HUES64 (cell line): Measurements from ENCODE around the gene RRP7A.
"Not testable (repeated sequence)": the region's sequence is repeated elsewhere in the genome, so short reads cannot be mapped to it uniquely, and the experiment has no call there.

ENCODE experiments used
- H3K27ac ChIP-seq: 2 replicates; pipeline ENCODE4 v1.7.0; 2013; ENCODE audit warnings: low read depth, low read length, inconsistent platforms
- H3K27me3 ChIP-seq: 2 replicates; pipeline ENCODE4 v1.6.1; 2013; ENCODE audit warnings: mild to moderate bottlenecking, low read length; ENCODE audit not compliant: insufficient read depth
- H3K36me3 ChIP-seq: 2 replicates; pipeline ENCODE4 v1.6.1; 2013; ENCODE audit warnings: mild to moderate bottlenecking, low read length; ENCODE audit not compliant: insufficient read depth
- H3K4me1 ChIP-seq: 2 replicates; pipeline ENCODE4 v1.6.1; 2013; ENCODE audit warnings: mild to moderate bottlenecking, low read length, moderate library complexity; ENCODE audit not compliant: insufficient read depth
- H3K4me3 ChIP-seq: 2 replicates; pipeline ENCODE4 v1.5.1; 2013; ENCODE audit warnings: mild to moderate bottlenecking, low read length, moderate library complexity
- H3K9ac ChIP-seq: 2 replicates; pipeline ENCODE4 v1.6.1; 2013; ENCODE audit warnings: mild to moderate bottlenecking, low read depth, low read length
- H3K9me3 ChIP-seq: 2 replicates; pipeline ENCODE4 v1.6.1; 2013; ENCODE audit warnings: low read depth, low read length; ENCODE audit not compliant: insufficient read depth
- WGBS: fragments of 150-250, 120-280 bp; methylation state at CpG from one replicate; pipeline ENCODE4 v1.1.7; 2013; ENCODE audit warnings: missing lambda C conversion rate; 5-methylcytosine and 5-hydroxymethylcytosine counted together

Gene RRP7A

GRCh38 chr22:42493393-42493792, 26.2 kb downstream of the RRP7A start:
- H3K9me3 ChIP-seq: no peaks in the 10 kb centered on the region
- H3K36me3 ChIP-seq: no peaks in the 10 kb centered on the region
- H3K4me1 ChIP-seq: peaks cover 5% of the 10 kb centered on the region; the same call in 1 of the 2 replicates
- no peak overlapping the region for H3K4me3 ChIP-seq
- 59% methylated on average over 5 of the region's 6 CpGs for WGBS
- no peak overlapping the region for H3K27ac ChIP-seq
- H3K9ac ChIP-seq: no peak overlapping the region
- H3K27me3 ChIP-seq: no peaks in the 10 kb centered on the region

GRCh38 chr22:42492323-42492690, 27.3 kb downstream of the RRP7A start:
- Histone ChIP-seq H3K36me3 (no peaks in the 10 kb centered on the region), H3K4me1 (peaks cover 5% of the 10 kb centered on the region; the same call in 1 of the 2 replicates), H3K9ac (no peak overlapping the region), H3K9me3 (no peaks in the 10 kb centered on the region), H3K4me3 (no peak overlapping the region), H3K27me3 (no peaks in the 10 kb centered on the region), H3K27ac (no peak overlapping the region)
- WGBS: 95% methylated on average over 18 of the region's 18 CpGs

GRCh38 chr22:42490243-42490832, 29.3 kb downstream of the RRP7A start:
- no peak overlapping the region for H3K4me3 ChIP-seq
- no peaks in the 10 kb centered on the region for H3K27me3 ChIP-seq
- peaks cover 5% of the 10 kb centered on the region; the same call in 1 of the 2 replicates for H3K4me1 ChIP-seq
- H3K9ac ChIP-seq: no peak overlapping the region
- 43% methylated on average over 4 of the region's 8 CpGs for WGBS
- no peaks in the 10 kb centered on the region for H3K9me3 ChIP-seq
- no peaks in the 10 kb centered on the region for H3K36me3 ChIP-seq
- H3K27ac ChIP-seq: no peak overlapping the region

GRCh38 chr22:42489000-42489399, 30.6 kb downstream of the RRP7A start:
- WGBS: 95% methylated on average over 10 of the region's 10 CpGs
- H3K4me3 ChIP-seq: no peak overlapping the region
- no peaks in the 10 kb centered on the region for H3K27me3 ChIP-seq
- no peak overlapping the region for H3K9ac ChIP-seq
- no peak overlapping the region for H3K27ac ChIP-seq
- peaks cover 5% of the 10 kb centered on the region; the same call in 1 of the 2 replicates for H3K4me1 ChIP-seq
- no peaks in the 10 kb centered on the region for H3K9me3 ChIP-seq
- no peaks in the 10 kb centered on the region for H3K36me3 ChIP-seq

DNA sequence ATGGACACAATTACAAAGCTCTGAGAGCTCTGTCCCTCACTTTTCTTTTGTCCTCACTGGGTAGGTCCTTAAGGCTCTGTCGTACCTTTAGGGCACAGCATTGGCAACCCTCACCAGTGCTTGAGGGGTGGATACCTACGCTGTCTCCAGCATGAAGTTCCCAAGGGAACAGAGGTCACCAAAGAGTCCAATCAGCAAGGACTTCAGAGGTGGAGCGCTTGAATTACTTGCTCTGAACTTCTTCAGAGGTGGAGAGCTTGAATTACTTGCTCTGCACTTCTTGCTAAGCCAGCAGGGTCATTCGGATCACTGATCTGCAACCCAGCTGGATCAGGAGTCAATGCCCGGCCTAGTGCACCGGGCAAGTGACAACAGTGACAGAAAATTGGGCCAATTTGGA, 35.1 kb downstream of the RRP7A start:
- Histone ChIP-seq H3K27me3 (no peaks in the 10 kb centered on the region), H3K9ac (no peak overlapping the region), H3K36me3 (no peaks in the 10 kb centered on the region), H3K4me1 (no peaks in the 10 kb centered on the region), H3K9me3 (no peaks in the 10 kb centered on the region), H3K27ac (no peak overlapping the region), H3K4me3 (no peak overlapping the region)
- 92% methylated on average over 6 of the region's 6 CpGs for WGBS

DNA sequence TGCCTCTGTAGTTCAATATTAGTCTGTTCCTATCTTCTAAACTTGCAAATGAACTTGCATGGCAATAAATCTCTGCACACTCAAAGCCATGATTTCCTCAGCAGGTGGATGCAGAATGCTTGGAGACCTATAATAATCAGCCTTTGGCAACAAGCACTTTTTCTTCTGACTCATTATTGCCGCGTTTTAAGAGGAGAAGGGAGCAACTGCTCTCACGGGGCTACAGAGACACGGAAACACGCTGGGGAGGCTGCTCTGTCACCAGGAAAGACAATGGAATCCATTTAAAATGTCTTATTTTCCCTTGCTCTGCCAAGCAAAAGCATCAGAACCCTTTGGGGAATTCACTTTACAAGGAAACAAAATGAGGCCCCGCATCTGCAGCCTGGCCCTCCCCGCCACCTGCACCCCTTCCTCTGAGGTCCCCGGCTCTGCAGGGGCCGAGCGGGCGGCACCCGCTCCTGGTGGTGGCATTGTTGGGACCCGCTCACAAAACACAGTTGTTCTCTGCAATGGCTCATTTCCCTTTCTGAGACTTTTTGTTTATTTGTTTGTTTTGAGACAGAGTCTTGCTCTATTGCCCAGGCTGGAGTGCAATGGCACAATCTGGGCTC, 35.9 kb downstream of the RRP7A start:
- not testable (repeated sequence) for H3K27me3 ChIP-seq, H3K4me1 ChIP-seq, H3K9me3 ChIP-seq, H3K36me3 ChIP-seq, H3K4me3 ChIP-seq, H3K9ac ChIP-seq, H3K27ac ChIP-seq
- whole genome bisulfite sequencing: no CpG with 5 or more reads among the region's 13 CpGs

DNA sequence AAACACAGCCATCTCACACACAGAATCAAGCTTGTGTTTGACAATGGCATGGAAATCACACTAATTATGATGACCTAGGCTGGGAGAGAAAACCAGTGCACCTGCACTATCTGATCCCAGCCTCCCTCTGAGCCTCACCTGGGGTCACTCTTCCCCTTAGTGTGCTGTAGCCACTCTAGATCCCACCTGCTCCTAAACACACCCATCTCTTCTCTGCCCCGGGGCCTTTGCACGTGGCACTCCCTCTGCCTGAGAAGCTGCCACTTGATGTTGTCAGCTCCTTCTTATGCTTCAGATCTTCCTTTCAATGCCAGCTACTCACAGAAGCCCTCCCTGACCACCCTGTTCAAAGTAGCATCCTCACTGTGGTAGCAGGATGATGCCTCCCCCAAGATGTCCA, 44.5 kb downstream of the RRP7A start:
- WGBS: 93% methylated on average over 2 of the region's 2 CpGs
- no peaks in the 10 kb centered on the region for H3K36me3 ChIP-seq
- 0 out of 2 replicates have a peak, but pooled peaks cover 3% of the 10 kb centered on the region for H3K27me3 ChIP-seq
- H3K9me3 ChIP-seq: no peaks in the 10 kb centered on the region
- H3K4me1 ChIP-seq: no peaks in the 10 kb centered on the region
- H3K4me3 ChIP-seq: no peak overlapping the region
- no peak overlapping the region for H3K27ac ChIP-seq
- no peak overlapping the region for H3K9ac ChIP-seq

DNA sequence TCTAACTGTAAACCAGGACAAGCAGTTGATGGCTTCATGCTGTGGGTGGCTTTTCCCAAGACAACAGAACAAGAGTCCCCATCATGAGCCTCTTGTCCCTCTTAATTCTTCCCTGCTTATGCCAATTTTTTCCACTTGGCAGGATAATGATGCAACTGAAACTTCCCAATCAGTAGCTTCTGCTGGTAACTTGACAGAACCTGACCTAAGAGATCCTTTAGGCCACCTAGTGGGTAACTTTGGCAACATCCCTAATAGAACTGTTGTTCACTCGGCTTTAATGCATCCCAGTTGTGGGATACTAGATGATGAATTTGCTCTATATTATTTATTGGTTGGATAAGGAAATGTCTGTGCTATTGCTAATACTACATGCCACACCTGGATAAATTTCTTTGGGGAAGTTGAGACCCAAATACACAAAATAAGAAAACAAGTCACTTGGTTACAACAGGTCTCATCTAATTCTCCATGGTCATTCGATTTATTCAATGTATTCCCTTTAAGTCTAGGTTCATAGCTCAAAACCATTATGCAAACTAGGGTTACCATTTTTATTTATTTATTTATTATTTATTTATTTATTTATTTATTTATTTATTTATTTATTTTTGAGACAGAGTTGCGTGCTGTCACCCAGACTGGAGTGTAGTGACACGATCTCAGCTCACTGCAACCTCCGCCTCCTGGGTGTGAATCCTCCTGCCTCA, 46.0 kb downstream of the RRP7A start:
- no peak overlapping the region for H3K9ac ChIP-seq
- H3K36me3 ChIP-seq: no peaks in the 10 kb centered on the region
- WGBS: 83% methylated on average over 5 of the region's 5 CpGs
- no peaks in the 10 kb centered on the region for H3K4me1 ChIP-seq
- H3K27ac ChIP-seq: no peak overlapping the region
- no peak overlapping the region for H3K4me3 ChIP-seq
- H3K27me3 ChIP-seq: peaks cover 3% of the 10 kb centered on the region; the same call in 1 of the 2 replicates
- no peaks in the 10 kb centered on the region for H3K9me3 ChIP-seq

GRCh38 chr22:42472671-42473070, 46.9 kb downstream of the RRP7A start:
- Histone ChIP-seq H3K36me3 (no peaks in the 10 kb centered on the region), H3K4me1 (no peaks in the 10 kb centered on the region), H3K27me3 (peaks cover 3% of the 10 kb centered on the region; the same call in 1 of the 2 replicates), H3K4me3 (no peak overlapping the region), H3K9ac (no peak overlapping the region), H3K27ac (no peak overlapping the region), H3K9me3 (no peaks in the 10 kb centered on the region)
- 95% methylated on average over 8 of the region's 8 CpGs for WGBS

- H3K9ac ChIP-seq: no peak overlapping the region
- H3K4me1 ChIP-seq: no peaks in the 10 kb centered on the region
- peaks cover 3% of the 10 kb centered on the region; the same call in 1 of the 2 replicates for H3K27me3 ChIP-seq
- no peaks in the 10 kb centered on the region for H3K9me3 ChIP-seq
- no peak overlapping the region for H3K27ac ChIP-seq
- 100% methylated on average over 1 of the region's 1 CpG for WGBS
- no peaks in the 10 kb centered on the region for H3K36me3 ChIP-seq
- H3K4me3 ChIP-seq: no peak overlapping the region
Measured at GRCh38 chr22:42471441-42471840, 48.2 kb downstream of the RRP7A start.

DNA sequence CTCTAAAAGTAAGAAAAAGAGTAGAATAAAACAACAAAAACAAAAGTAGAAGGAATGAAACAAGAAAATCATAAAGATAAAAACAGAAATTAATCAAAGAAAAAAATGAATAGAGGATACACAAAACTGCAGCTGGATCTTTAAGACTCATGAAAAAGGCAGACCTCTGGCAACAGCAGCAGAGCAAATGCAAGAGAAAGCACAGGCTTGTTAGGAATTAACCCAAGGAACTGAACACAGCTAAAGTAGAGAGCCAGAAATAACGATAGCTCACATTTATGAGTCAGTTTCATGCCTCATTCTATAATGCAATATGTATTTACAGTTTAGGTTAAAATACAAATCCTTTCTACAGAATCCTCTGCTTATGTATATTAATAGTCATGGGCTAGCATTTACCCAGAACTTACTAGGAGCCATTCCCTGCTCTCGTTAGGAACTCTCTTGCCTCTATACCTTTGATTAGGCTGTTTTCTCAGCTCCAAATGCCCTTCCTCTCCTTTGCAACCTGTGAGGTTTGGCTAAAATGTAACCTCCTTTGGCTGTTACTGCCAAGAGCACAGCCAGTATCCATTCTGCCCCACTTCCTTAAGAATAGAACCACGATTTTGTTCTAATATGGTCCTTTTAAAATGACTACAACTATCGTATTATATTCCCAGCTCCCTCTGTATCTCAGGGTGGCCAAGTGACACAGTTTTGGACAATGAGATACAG, 49.1 kb downstream of the RRP7A start:
- no peaks in the 10 kb centered on the region for H3K4me1 ChIP-seq
- H3K36me3 ChIP-seq: no peaks in the 10 kb centered on the region
- H3K27me3 ChIP-seq: peaks cover 3% of the 10 kb centered on the region; the same call in 1 of the 2 replicates
- no peak overlapping the region for H3K4me3 ChIP-seq
- WGBS: 87% methylated on average over 4 of the region's 4 CpGs
- H3K9ac ChIP-seq: no peak overlapping the region
- no peak overlapping the region for H3K27ac ChIP-seq
- H3K9me3 ChIP-seq: no peaks in the 10 kb centered on the region
